ENCODE measurements around the gene CNKSR3. TPM values are rescaled to one million over a fixed set of nuclear protein-coding genes. Genes with fewer than 3 reads are reported as not detected.
A peak's percentile ranks its signal among the peaks of the same experiment; 100 is the strongest.
"Not testable (repeated sequence)": the region's sequence is repeated elsewhere in the genome, so short reads cannot be mapped to it uniquely, and the experiment has no call there.

The CNKSR3 gene
- total RNA-seq, 1 donor from 2014 or later = 2.0 TPM

GRCh38 chr6:154542747-154543146 is 32.3 kb upstream of the CNKSR3 start:
- H3K27me3 Mint-ChIP-seq (ENCODE audit: unreplicated experiment) = no peaks in the 10 kb centered on the region
- TF ChIP-seq CTCF (IDR thresholded peaks at IDR 0.05; ENCODE audit: partially characterized antibody, unreplicated experiment) = no peak
- peaks cover 9% of the 10 kb centered on the region for H3K4me1 Mint-ChIP-seq (ENCODE audit: low read depth, unreplicated experiment)
- H3K27ac Mint-ChIP-seq (ENCODE audit: unreplicated experiment) = no peak overlapping the region
- H3K9me3 Mint-ChIP-seq (ENCODE audit: unreplicated experiment) = no peaks in the 10 kb centered on the region
- no peak for DNase-seq
- no peaks in the 10 kb centered on the region for H3K36me3 Mint-ChIP-seq (ENCODE audit: unreplicated experiment)
- no peak overlapping the region for H3K4me3 Mint-ChIP-seq (ENCODE audit: unreplicated experiment)

- peaks cover 18% of the 10 kb centered on the region for H3K4me1 Mint-ChIP-seq (ENCODE audit: low read depth, unreplicated experiment)
- not testable (repeated sequence) for H3K9me3 Mint-ChIP-seq (ENCODE audit: unreplicated experiment)
These were observed 31.4 kb upstream of the CNKSR3 start for GRCh38 chr6:154541837-154542236.

GRCh38 chr6:154539593-154540269 is 29.2 kb upstream of the CNKSR3 start:
- TF ChIP-seq CTCF (IDR thresholded peaks at IDR 0.05; ENCODE audit: partially characterized antibody, unreplicated experiment) = no peak
- Mint-ChIP-seq H3K27ac (ENCODE audit: unreplicated experiment) (no peak overlapping the region), H3K9me3 (ENCODE audit: unreplicated experiment) (no peaks in the 10 kb centered on the region), H3K27me3 (ENCODE audit: unreplicated experiment) (peaks cover 1% of the 10 kb centered on the region), H3K4me1 (ENCODE audit: low read depth, unreplicated experiment) (peaks cover 18% of the 10 kb centered on the region), H3K36me3 (ENCODE audit: unreplicated experiment) (no peaks in the 10 kb centered on the region), H3K4me3 (ENCODE audit: unreplicated experiment) (no peak overlapping the region)
- no peak for DNase-seq

More at GRCh38 chr6:154541837-154542236, 31.4 kb upstream of the CNKSR3 start:
- not testable (repeated sequence) for H3K27ac Mint-ChIP-seq (ENCODE audit: unreplicated experiment); H3K4me3 Mint-ChIP-seq (ENCODE audit: unreplicated experiment); H3K27me3 Mint-ChIP-seq (ENCODE audit: unreplicated experiment); DNase-seq; H3K36me3 Mint-ChIP-seq (ENCODE audit: unreplicated experiment)

- peak; percentile 55 for DNase-seq
- no peak for TF ChIP-seq CTCF (IDR thresholded peaks at IDR 0.05; ENCODE audit: partially characterized antibody, unreplicated experiment)
- Mint-ChIP-seq H3K9me3 (ENCODE audit: unreplicated experiment) (no peaks in the 10 kb centered on the region), H3K27me3 (ENCODE audit: unreplicated experiment) (peaks cover 1% of the 10 kb centered on the region), H3K27ac (ENCODE audit: unreplicated experiment) (peak overlapping the region; percentile 65), H3K36me3 (ENCODE audit: unreplicated experiment) (no peaks in the 10 kb centered on the region), H3K4me3 (ENCODE audit: unreplicated experiment) (no peak overlapping the region), H3K4me1 (ENCODE audit: low read depth, unreplicated experiment) (peaks cover 18% of the 10 kb centered on the region)
These were observed 28.2 kb upstream of the CNKSR3 start for GRCh38 chr6:154538640-154539191.

- peaks cover 18% of the 10 kb centered on the region for H3K4me1 Mint-ChIP-seq (ENCODE audit: low read depth, unreplicated experiment)
These were observed 27.2 kb upstream of the CNKSR3 start for GRCh38 chr6:154537511-154538325.

More at GRCh38 chr6:154537511-154538325, 27.2 kb upstream of the CNKSR3 start:
- H3K36me3 Mint-ChIP-seq (ENCODE audit: unreplicated experiment) = no peaks in the 10 kb centered on the region
- no peak for TF ChIP-seq CTCF (IDR thresholded peaks at IDR 0.05; ENCODE audit: partially characterized antibody, unreplicated experiment)
- DNase-seq = peak; percentile 38
- no peaks in the 10 kb centered on the region for H3K9me3 Mint-ChIP-seq (ENCODE audit: unreplicated experiment)
- peaks cover 1% of the 10 kb centered on the region for H3K27me3 Mint-ChIP-seq (ENCODE audit: unreplicated experiment)
- H3K4me3 Mint-ChIP-seq (ENCODE audit: unreplicated experiment) = no peak overlapping the region
- H3K27ac Mint-ChIP-seq (ENCODE audit: unreplicated experiment) = peak overlapping the region; percentile 30

Measured in glutamatergic neuron (in vitro differentiated cells).